Karpas-422 (cell line): ENCODE data around the gene LRP1B. TPM values are rescaled to one million over a fixed set of nuclear protein-coding genes. Genes with fewer than 3 reads are reported as not detected.
"Not testable (repeated sequence)": the region's sequence is repeated elsewhere in the genome, so short reads cannot be mapped to it uniquely, and the experiment has no call there.

Experiments
- DNase-seq: peaks from one replicate; pipeline ENCODE4 v3.0.0-alpha.2; 2015
- H2AFZ ChIP-seq: fragments of 200-600 bp; sonication (generic); 2 replicates; pipeline ENCODE4 v1.6.1; 2014; ENCODE audit warnings: antibody characterized with exemption, low read length, mixed read lengths
- H3K27ac ChIP-seq: fragments of 200-600 bp; sonication (generic); 2 replicates; pipeline ENCODE4 v1.5.1; 2014; ENCODE audit warnings: mild to moderate bottlenecking, low read length, moderate library complexity
- H3K27me3 ChIP-seq: fragments of 200-600 bp; sonication (generic); 2 replicates; pipeline ENCODE4 v1.6.1; 2014; ENCODE audit warnings: low read length, mixed read lengths
- H3K36me3 ChIP-seq: fragments of 200-600 bp; sonication (generic); 2 replicates; pipeline ENCODE4 v1.6.1; 2014; ENCODE audit warnings: low read length, mixed read lengths; ENCODE audit not compliant: insufficient read depth
- H3K4me1 ChIP-seq: fragments of 200-600 bp; sonication (generic); 2 replicates; pipeline ENCODE4 v1.6.1; 2014; ENCODE audit warnings: mild to moderate bottlenecking, low read length, mixed read lengths
- H3K4me2 ChIP-seq: fragments of 200-600 bp; sonication (generic); 2 replicates; pipeline ENCODE4 v1.6.1; 2014; ENCODE audit warnings: low read length, low read depth, mild to moderate bottlenecking; ENCODE audit not compliant: poor library complexity, severe bottlenecking
- H3K4me3 ChIP-seq: fragments of 200-600 bp; sonication (generic); 2 replicates; pipeline ENCODE4 v1.5.1; 2014; ENCODE audit warnings: mild to moderate bottlenecking, antibody characterized with exemption, low read length, mixed read lengths
- H3K79me2 ChIP-seq: fragments of 200-600 bp; sonication (generic); 2 replicates; pipeline ENCODE4 v1.6.1; 2014; ENCODE audit warnings: mild to moderate bottlenecking, low read length, mixed read lengths
- H3K9ac ChIP-seq: fragments of 200-600 bp; sonication (generic); 2 replicates; pipeline ENCODE4 v1.6.0; 2014; ENCODE audit warnings: low read length
- H3K9me2 ChIP-seq: fragments of 200-600 bp; sonication (generic), shearing (Covaris generic); replicated peaks from 2 replicates; pipeline ENCODE4 v1.6.0; 2014; ENCODE audit warnings: mild to moderate bottlenecking, low read length, moderate library complexity; ENCODE audit not compliant: insufficient read depth
- H3K9me3 ChIP-seq: fragments of 300-700, 200-600 bp; sonication (generic); 2 replicates; pipeline ENCODE4 v1.6.1; 2014; ENCODE audit warnings: low read length, mixed read lengths
- H4K20me1 ChIP-seq: fragments of 200-600 bp; sonication (generic); 2 replicates; pipeline ENCODE4 v1.6.1; 2014; ENCODE audit warnings: mild to moderate bottlenecking, antibody characterized with exemption, low read length, low read depth; ENCODE audit not compliant: insufficient read depth
- total RNA-seq: library from RNA; depleted of rRNA; stranded (reverse); fragments of >200 nt; shearing (Covaris generic); gene quantifications from 2 replicates; pipeline ENCODE4 v1.2.3, GENCODE V29; 2014; ENCODE audit warnings: low replicate concordance

Gene LRP1B
- total RNA-seq, 1 experiment from 2014 or later, result not detected

DNA sequence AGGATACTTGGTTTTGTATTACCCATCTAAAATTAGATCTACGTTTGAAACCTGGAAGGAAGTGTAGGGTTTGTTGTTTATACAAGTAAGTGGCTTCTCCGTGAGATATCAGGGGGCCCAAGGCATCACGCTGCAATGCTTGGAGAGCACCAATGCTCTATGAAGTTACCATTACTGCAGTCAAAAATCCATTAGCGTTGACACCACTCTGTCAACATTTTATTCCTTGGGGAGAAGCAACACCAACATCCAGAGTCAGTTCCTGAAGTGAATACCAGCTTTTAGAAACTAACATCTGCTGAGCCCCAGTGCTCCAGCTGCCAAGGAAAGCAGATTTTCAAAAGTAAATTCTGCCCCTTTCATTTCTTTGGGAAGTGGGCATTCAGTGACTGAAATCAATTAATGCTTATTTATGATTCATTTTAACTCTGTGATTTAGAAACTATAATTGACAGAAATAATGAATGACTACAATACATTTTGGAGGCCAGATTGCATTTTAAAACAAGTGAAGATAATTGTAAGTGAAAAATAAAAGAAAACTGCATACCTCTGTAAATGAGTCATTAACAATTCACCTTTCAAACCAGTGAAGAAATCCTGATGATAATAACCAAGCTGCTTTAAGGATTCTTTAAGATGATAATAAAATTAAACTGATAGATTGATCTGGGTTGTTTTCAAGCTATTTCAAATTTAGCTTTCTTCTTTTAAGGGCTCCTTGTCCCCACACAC lies 30.5 kb downstream of the LRP1B start:
- Histone ChIP-seq H4K20me1 (no peaks in the 10 kb centered on the region), H3K36me3 (no peaks in the 10 kb centered on the region), H3K4me2 (no peak overlapping the region), H3K9me2 (no peaks in the 10 kb centered on the region), H3K9me3 (peaks cover 35% of the 10 kb centered on the region), H3K79me2 (no peaks in the 10 kb centered on the region), H3K9ac (no peak overlapping the region), H2AFZ (no peak overlapping the region), H3K4me3 (no peak overlapping the region), H3K4me1 (no peaks in the 10 kb centered on the region), H3K27me3 (no peaks in the 10 kb centered on the region), H3K27ac (no peak overlapping the region)
- no peak for DNase-seq

DNA sequence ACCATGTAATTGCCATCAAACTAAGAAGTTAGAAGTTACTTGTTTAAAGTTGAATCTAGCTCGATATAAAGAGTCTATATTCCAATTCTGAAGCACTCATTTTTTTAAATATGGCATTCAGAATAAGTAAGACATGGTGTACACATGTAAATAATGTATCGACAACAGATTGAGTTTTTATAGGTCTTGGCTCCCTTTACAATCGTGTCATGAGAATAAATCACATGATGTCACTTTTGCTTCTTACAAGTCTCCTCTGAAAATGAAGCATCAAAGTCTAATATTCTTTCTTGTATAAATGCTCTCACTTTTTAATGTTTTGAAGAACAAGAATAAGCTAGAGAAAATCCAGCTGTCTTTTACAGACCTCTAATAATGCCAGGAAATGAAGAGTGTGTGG lies 33.1 kb downstream of the LRP1B start:
- Histone ChIP-seq H3K4me3 (no peak overlapping the region), H3K79me2 (no peaks in the 10 kb centered on the region), H3K9ac (no peak overlapping the region), H2AFZ (no peak overlapping the region), H3K4me1 (no peaks in the 10 kb centered on the region), H3K4me2 (no peak overlapping the region), H4K20me1 (no peaks in the 10 kb centered on the region), H3K36me3 (no peaks in the 10 kb centered on the region), H3K9me2 (no peaks in the 10 kb centered on the region), H3K27ac (no peak overlapping the region), H3K27me3 (no peaks in the 10 kb centered on the region), H3K9me3 (peaks cover 34% of the 10 kb centered on the region)
- no peak for DNase-seq

DNA sequence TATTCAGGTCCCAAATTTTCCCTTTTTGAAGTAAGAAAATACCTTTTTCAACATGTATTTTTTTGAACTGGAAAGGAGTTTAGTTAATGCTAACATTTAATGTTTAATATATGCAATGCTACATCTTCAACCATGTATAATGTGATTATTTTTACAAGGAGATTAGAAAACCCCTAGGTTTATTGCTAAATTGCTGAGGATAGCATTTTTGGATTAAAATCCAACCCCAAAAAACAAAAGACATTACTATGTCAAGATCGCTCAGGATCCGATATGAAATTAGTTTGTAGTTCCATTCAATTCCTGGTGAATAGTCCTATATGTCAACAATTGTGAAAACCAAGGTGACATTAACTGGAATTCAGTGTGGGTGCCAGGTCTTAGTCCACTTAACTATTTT lies 35.2 kb downstream of the LRP1B start:
- no peak overlapping the region for H3K4me2 ChIP-seq
- H3K9me3 ChIP-seq, result peaks cover 34% of the 10 kb centered on the region
- no peak overlapping the region for H3K27ac ChIP-seq
- no peaks in the 10 kb centered on the region for H3K27me3 ChIP-seq
- no peaks in the 10 kb centered on the region for H3K36me3 ChIP-seq
- DNase-seq, result no peak
- no peaks in the 10 kb centered on the region for H4K20me1 ChIP-seq
- H3K79me2 ChIP-seq, result no peaks in the 10 kb centered on the region
- no peaks in the 10 kb centered on the region for H3K9me2 ChIP-seq
- no peak overlapping the region for H3K9ac ChIP-seq
- no peak overlapping the region for H3K4me3 ChIP-seq
- no peak overlapping the region for H2AFZ ChIP-seq
- H3K4me1 ChIP-seq, result no peaks in the 10 kb centered on the region

DNA sequence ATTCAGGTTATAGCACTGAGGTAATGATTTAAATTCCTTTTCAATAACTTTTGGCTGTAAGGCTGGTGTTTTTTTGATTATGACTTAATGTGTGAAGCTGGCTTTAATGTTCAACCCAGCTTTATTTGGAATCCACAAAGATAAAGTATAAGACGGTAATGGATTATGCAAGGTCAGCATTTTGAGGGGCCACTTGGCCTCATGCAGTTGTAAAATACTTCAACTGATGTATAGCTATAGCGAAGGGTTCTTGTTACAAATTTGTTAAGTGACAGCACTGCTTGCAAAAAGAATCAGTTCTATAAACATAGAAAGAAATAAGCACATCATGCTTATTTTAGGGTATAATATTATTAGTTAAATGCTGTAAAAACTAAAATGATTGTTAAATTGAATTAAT lies 36.6 kb downstream of the LRP1B start:
- DNase-seq, result no peak
- Histone ChIP-seq H2AFZ (no peak overlapping the region), H4K20me1 (no peaks in the 10 kb centered on the region), H3K27ac (no peak overlapping the region), H3K79me2 (no peaks in the 10 kb centered on the region), H3K27me3 (no peaks in the 10 kb centered on the region), H3K4me3 (no peak overlapping the region), H3K9me2 (no peaks in the 10 kb centered on the region), H3K9me3 (peaks cover 37% of the 10 kb centered on the region), H3K9ac (no peak overlapping the region), H3K4me1 (no peaks in the 10 kb centered on the region), H3K4me2 (no peak overlapping the region), H3K36me3 (no peaks in the 10 kb centered on the region)

DNA sequence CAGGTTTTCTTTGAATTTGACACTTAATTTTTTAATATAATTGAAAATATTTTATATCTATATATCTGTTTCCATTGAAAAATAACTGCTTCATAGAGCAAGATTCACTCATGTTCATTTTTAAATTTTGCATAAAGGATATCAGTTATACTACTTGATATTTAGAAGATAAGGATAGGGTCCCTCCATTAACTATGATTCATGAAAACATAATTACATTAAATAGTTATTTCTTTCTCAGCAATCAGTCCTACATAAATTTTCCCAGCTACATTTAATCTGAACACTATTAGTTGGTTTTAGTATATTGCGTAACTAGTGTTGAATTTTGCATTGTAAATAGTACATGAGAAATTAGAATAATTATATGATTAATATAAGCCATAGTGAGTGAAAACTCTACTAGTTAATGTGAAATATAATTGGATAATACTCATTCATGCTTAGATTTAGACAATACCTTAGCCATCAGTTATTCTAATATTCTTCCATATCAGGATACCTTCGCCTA lies 42.7 kb downstream of the LRP1B start:
- H4K20me1 ChIP-seq, result no peaks in the 10 kb centered on the region
- H3K4me2 ChIP-seq, result no peak overlapping the region
- H3K27ac ChIP-seq, result no peak overlapping the region
- no peaks in the 10 kb centered on the region for H3K9me2 ChIP-seq
- H3K9ac ChIP-seq, result no peak overlapping the region
- H3K4me3 ChIP-seq, result no peak overlapping the region
- H3K27me3 ChIP-seq, result no peaks in the 10 kb centered on the region
- H3K4me1 ChIP-seq, result no peaks in the 10 kb centered on the region
- H3K36me3 ChIP-seq, result no peaks in the 10 kb centered on the region
- peaks cover 12% of the 10 kb centered on the region for H3K9me3 ChIP-seq
- DNase-seq, result no peak
- no peaks in the 10 kb centered on the region for H3K79me2 ChIP-seq
- no peak overlapping the region for H2AFZ ChIP-seq

DNA sequence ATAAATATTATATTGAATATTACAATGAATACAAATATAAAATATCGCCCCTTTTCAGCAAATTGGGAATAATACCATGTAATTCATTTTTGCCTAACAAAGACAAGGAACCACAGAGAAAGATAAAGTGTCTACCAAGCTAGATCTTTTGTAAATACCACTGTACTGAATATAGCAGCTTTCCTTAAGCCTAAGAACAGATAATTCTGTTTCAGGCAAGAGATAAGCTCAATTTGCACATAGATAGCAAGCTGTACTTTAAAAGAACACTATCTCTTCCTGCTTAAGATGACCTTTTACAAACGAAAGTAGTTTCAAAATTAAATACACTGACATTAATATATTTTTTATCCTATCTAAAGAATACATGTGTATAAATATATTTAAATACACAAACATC lies 43.2 kb downstream of the LRP1B start:
- DNase-seq, H3K79me2 ChIP-seq, H3K36me3 ChIP-seq, H3K4me3 ChIP-seq, H3K9me2 ChIP-seq, H3K27me3 ChIP-seq, H2AFZ ChIP-seq, H4K20me1 ChIP-seq, H3K4me1 ChIP-seq, H3K4me2 ChIP-seq, H3K27ac ChIP-seq, H3K9ac ChIP-seq: not testable (repeated sequence)
- H3K9me3 ChIP-seq, result peaks cover 12% of the 10 kb centered on the region

DNA sequence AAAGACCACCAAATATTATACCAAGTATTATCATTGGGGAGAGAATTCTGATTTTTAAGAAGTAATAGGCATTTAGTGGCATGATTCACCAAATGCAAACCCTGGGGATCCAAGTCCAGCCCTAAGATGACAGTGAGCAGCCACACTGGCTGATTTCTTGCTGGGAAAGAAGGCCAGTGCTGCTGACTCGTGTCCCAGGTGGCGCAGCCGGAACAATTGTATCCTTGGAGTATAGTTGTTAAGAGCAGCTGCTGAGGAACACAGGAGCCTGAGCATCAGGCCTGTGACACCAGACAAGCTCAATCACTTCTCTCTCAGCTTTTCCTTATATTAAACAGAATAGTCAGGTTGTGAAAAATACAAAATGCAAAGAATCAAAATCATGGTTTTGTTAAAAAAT lies 48.4 kb downstream of the LRP1B start:
- no peak for DNase-seq
- Histone ChIP-seq H2AFZ (no peak overlapping the region), H3K36me3 (no peaks in the 10 kb centered on the region), H3K9me3 (peaks cover 7% of the 10 kb centered on the region), H3K4me3 (no peak overlapping the region), H3K27me3 (no peaks in the 10 kb centered on the region), H3K9ac (no peak overlapping the region), H3K9me2 (no peaks in the 10 kb centered on the region), H4K20me1 (no peaks in the 10 kb centered on the region), H3K4me1 (no peaks in the 10 kb centered on the region), H3K4me2 (no peak overlapping the region), H3K79me2 (no peaks in the 10 kb centered on the region), H3K27ac (no peak overlapping the region)

DNA sequence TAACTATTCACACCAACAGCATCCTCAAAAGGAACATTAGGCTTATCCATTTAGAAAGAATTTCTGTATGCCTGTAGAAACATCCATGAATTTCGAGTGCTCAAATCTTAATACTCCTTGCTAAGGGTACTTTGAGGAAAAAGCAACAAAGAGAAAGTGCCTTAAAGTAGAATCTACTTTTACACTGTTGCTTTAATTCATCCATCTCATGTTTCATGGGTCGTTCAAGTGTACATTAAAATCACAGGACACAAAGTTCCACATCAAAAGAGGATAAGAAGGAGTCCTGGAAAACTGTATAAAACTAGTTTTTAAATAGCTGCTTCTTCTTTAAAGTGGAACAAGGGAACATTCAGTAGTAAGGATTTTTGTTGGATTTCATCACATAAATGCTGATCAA lies 54.5 kb downstream of the LRP1B start:
- H3K4me1 ChIP-seq, result no peaks in the 10 kb centered on the region
- H3K79me2 ChIP-seq, result no peaks in the 10 kb centered on the region
- DNase-seq, result no peak

More for the DNA sequence above, 54.5 kb downstream of the LRP1B start:
- Histone ChIP-seq H3K9me3 (peaks cover 7% of the 10 kb centered on the region), H3K9me2 (no peaks in the 10 kb centered on the region), H3K4me2 (no peak overlapping the region), H4K20me1 (no peaks in the 10 kb centered on the region), H3K4me3 (no peak overlapping the region), H3K27ac (no peak overlapping the region), H2AFZ (no peak overlapping the region), H3K36me3 (no peaks in the 10 kb centered on the region), H3K27me3 (no peaks in the 10 kb centered on the region), H3K9ac (no peak overlapping the region)
